ENCODE measurements around the gene RNF121.
"Not testable (repeated sequence)": the region's sequence is repeated elsewhere in the genome, so short reads cannot be mapped to it uniquely, and the experiment has no call there.

Gene RNF121

DNA sequence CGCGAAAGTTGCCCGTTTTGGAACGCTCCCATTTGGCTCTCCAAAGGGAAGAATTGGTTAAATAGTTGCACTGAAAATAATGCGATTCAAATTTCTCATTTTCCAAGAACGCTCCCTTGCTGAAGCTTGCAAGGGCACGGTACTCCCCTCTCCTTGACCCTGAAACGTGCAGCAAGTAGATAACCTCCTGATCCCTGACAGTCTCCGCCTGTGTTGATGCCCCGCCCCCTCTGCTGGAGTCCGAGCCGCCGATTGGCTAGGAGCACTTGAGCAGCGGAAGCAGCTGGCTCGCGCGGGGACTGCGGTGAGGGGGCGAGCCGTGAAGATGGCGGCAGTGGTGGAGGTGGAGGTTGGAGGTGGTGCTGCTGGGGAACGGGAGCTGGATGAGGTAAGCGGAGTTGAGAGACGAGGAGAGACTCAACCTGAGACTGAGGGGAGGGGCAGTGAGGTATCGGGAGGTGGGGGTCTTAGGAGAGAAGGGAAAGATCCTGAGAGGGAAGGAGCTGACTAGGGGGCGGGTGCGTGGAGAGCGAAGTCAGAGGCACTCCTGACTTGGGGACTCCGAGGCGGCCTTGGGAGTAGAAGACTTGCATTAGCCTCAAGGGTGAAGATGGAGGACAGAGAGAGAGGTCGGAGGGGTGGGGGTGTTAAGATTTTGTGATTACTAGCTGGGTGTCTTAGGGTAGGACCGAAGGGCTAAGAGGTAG lies at the start of gene RNF121:
Gene RNF121, plus strand, starts transcription at position 310 of the 707 bp plus-strand sequence. Its CDS starts 16 bp downstream, at position 326.
- Histone ChIP-seq H3K27ac (peak within 1 kb of the TSS; percentile 98), H3K4me3 (peak within 1 kb of the TSS; percentile 91)

DNA sequence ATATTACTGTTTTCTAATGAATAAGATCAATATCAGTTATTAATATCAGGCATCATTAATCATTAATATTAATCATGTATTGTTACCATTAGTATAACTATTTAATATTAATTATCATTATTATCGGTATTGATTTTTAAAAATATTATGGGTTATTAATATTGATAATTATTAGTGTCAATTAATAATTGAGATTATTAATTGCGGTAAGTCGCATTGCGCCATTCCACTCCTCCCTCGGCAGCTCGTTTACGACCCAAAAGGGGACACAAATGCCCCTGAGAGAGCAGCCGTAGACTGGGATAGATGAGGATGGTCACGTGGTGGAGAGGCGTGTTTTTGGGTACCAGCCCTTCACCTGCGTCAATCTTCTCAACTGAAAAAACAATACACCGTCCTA lies 43.0 kb upstream of the RNF121 start:
- H3K4me2 ChIP-seq, H3K27me3 ChIP-seq, H3K9me3 ChIP-seq, H3K27ac ChIP-seq, H3K4me3 ChIP-seq, H4K20me1 ChIP-seq, H3K36me3 ChIP-seq, H3K4me1 ChIP-seq, H3K9ac ChIP-seq: not testable (repeated sequence)

More for the DNA sequence above, at the start of gene RNF121:
- Histone ChIP-seq H3K36me3 (peaks cover 20% of the 10 kb centered on the region), H4K20me1 (peaks cover 4% of the 10 kb centered on the region), H3K27me3 (no peaks in the 10 kb centered on the region), H3K9ac (peak within 1 kb of the TSS; percentile 96), H3K4me1 (peaks cover 37% of the 10 kb centered on the region), H3K4me2 (peak within 1 kb of the TSS; percentile 95), H3K9me3 (no peaks in the 10 kb centered on the region)
- TF ChIP-seq Cebpa-rat (IDR thresholded peaks at IDR 0.05): no peak

DNA sequence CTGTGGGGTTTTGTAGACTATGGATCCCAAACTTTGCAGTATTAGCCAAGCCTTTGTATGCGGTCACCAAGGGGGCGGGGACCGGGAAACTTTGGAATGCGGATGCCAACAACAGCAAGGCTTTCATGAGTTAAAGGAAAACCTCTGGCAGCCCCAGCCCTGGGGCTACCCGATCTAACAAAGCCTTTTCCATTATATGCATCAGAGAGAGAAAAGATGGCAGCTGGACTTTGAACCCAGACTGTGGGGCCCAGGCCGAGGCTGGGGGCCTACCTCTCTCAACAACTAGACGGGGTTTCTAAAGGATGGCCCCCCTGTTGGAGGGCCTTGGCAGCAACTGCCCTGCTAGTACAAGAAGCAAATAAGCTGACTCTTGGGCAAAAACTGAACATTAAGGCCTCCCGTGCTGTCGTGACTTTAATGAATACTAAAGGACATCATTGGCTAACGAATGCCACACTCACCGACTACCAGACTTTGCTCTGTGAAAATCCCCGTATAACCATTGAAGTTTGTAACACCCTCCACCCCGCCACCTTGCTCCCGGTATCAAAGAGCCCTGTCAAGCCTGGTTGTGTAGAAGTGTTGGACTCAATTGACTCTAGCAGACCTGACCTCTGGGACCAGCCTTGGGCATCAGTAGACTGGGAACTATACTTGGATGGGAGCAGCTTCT lies 40.4 kb upstream of the RNF121 start:
- not testable (repeated sequence) for H3K27me3 ChIP-seq, H3K4me1 ChIP-seq, H3K27ac ChIP-seq, H3K4me2 ChIP-seq, H3K36me3 ChIP-seq, H3K9ac ChIP-seq, H4K20me1 ChIP-seq, H3K4me3 ChIP-seq
- peaks cover 11% of the 10 kb centered on the region; the same call in 1 of the 2 replicates for H3K9me3 ChIP-seq

DNA sequence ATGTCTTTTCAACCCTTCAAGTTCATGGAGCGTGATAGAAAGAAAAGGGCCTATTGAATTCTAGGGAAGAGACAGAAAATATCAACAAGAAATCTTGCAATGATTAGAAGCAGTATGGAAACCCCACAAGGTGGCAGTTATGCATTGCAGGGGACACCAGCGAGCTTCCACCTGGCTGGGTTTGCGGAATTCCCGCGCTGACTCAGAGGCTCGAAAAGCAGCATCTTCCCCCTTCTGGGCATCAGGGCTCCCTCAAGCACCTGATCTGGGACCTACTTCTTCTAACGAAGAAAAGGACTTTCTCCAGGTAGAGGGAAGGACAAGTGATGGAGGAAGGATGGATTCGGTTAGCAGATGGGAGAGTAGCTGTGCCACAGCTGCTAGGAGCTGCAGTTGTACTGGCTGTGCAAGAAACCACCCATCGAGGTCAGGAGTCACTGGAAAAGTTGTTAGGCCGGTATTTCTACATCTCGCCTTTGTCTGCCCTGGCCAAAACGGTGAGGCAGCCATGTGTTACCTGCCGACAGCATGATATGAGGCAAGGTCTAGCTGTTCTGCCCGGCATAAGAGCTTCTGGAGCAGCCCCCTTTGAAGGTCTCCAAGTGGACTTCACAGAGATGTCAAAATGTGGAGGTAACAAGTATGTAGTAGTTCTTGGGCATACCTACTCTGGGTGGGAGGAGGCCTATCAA lies 39.5 kb upstream of the RNF121 start:
- not testable (repeated sequence) for H3K36me3 ChIP-seq, H3K4me2 ChIP-seq, H3K4me3 ChIP-seq, H3K9ac ChIP-seq, H4K20me1 ChIP-seq, H3K27me3 ChIP-seq, H3K27ac ChIP-seq, H3K4me1 ChIP-seq
- H3K9me3 ChIP-seq: peaks cover 11% of the 10 kb centered on the region; the same call in 1 of the 2 replicates

DNA sequence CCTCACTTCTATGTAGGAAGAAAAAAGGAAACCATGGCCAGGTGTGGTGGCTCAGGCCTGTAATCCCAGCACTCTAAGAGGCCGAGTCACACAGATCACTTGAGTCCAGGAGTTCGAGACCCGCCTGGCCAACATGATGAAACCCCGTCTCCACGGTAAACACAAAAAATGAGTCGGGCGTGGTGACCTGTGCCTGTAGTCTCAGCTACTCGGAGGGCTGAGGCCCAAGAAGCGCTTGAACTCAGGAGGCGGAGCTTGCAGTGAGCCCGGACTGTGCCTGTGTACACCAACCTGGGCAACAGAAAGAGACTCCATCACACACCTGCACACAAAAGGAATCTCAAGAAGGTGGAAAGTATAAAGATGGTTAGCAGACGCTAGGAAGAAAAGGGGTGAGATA lies 32.9 kb upstream of the RNF121 start:
- H3K27me3 ChIP-seq: no peaks in the 10 kb centered on the region
- no peak overlapping the region for H3K27ac ChIP-seq
- H4K20me1 ChIP-seq: no peaks in the 10 kb centered on the region
- no peak for TF ChIP-seq Cebpa-rat (IDR thresholded peaks at IDR 0.05)
- no peak overlapping the region for H3K4me3 ChIP-seq
- no peak overlapping the region for H3K9ac ChIP-seq
- peaks cover 7% of the 10 kb centered on the region; the same call in 1 of the 2 replicates for H3K9me3 ChIP-seq
- peaks cover 17% of the 10 kb centered on the region; the same call in 1 of the 2 replicates for H3K36me3 ChIP-seq
- H3K4me1 ChIP-seq: no peaks in the 10 kb centered on the region
- H3K4me2 ChIP-seq: no peak overlapping the region

DNA sequence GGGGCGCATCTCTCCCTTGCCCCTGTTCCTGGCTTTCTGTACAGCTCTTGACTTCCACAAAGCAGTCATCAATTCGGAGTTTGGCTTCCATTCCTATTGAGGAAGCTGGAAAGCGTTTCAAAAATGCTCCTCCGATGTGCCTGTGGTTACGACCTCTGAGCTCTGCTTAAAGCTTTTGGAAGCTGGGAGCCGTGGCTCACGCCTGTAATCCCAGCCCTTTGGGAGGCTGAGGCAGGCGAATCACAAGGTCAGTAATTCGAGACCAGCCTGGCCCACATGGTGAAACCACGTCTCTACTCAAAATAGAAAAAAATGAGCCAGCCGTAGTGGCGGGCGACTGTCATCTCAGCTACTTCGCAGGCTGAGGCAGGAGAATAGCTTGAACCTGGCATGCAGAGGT lies 27.7 kb upstream of the RNF121 start:
- H3K27me3 ChIP-seq, H3K9me3 ChIP-seq: not testable (repeated sequence)

DNA sequence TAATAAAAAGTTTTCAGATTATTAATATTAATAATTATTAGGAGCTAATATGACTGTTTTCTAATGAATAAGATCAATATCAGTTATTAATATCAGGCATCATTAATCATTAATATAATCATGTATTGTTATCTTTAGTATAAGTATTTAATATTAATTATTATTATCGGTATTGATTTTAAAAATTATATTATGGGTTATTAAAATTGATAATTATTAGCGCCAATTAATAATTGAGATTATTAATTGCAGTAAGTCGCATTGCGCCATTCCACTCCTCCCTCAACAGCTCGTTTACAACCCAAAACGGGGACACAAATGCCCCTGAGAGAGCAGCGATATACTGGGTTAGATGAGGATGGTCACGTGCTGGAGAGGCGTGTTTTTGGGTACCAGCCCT lies 20.6 kb upstream of the RNF121 start:
- H3K4me1 ChIP-seq: peaks cover 5% of the 10 kb centered on the region
- no peaks in the 10 kb centered on the region; the same call in 1 of the 2 replicates for H3K9me3 ChIP-seq
- no peak overlapping the region for H3K4me2 ChIP-seq
- H3K27me3 ChIP-seq: no peaks in the 10 kb centered on the region
- H3K27ac ChIP-seq: no peak overlapping the region
- peaks cover 38% of the 10 kb centered on the region for H3K36me3 ChIP-seq
- no peaks in the 10 kb centered on the region for H4K20me1 ChIP-seq
- H3K4me3 ChIP-seq: no peak overlapping the region
- no peak for TF ChIP-seq Cebpa-rat (IDR thresholded peaks at IDR 0.05)
- no peak overlapping the region for H3K9ac ChIP-seq

More for the DNA sequence above, 27.7 kb upstream of the RNF121 start:
- not testable (repeated sequence) for H3K4me2 ChIP-seq, H4K20me1 ChIP-seq, H3K9ac ChIP-seq, H3K4me1 ChIP-seq, H3K27ac ChIP-seq, H3K4me3 ChIP-seq
- peaks cover 24% of the 10 kb centered on the region; the same call in 1 of the 2 replicates for H3K36me3 ChIP-seq

DNA sequence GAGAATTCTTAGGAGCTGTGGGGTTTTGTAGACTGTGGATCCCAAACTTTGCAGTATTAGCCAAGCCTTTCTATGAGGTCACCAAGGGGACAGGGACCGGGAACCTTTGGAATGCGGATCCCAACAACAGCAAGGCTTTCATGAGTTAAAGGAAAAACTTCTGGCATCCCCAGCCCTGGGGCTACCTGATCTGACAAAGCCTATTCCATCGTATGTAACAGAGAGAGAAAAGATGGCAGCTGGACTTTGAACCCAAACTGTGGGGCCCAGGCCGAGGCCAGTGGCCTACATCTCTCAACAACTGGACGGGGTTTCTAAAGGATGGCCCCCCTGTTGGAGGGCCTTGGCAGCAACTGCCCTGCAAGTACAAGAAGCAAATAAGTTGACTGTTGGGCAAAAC lies 18.1 kb upstream of the RNF121 start:
- not testable (repeated sequence) for H3K9me3 ChIP-seq, H4K20me1 ChIP-seq, H3K27me3 ChIP-seq, H3K4me3 ChIP-seq, H3K27ac ChIP-seq, H3K9ac ChIP-seq, H3K4me2 ChIP-seq
- Histone ChIP-seq H3K4me1 (peaks cover 25% of the 10 kb centered on the region), H3K36me3 (peaks cover 43% of the 10 kb centered on the region)

DNA sequence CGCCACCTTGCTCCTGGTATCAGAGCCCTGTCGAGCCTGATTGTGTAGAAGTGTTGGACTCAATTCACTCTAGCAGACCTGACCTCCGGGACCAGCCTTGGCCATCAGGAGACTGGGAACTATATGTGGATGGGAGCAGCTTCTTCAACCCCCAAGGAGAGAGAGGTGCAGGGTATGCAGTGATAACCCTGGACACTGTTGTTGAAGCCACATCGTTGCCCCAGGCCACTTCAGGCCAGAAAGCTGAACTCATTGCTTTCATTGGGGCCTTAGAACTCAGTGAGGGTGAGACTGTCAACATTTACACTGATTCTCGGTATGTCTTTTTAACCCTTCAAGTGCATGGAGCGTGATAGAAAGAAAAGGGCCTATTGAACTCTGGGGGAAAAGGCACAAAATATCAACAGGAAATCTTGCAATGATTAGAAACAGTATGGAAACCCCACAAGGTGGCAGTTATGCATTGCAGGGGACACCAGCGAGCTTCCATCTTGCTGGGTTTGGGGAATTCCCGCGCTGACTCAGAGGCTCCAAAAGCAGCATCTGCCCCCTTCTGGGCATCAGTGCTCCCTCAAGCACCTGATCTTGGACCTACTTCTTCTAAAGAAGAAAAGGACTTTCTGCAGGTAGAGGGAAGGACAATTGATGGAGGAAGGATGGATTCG lies 17.4 kb upstream of the RNF121 start:
- not testable (repeated sequence) for H3K4me2 ChIP-seq, H4K20me1 ChIP-seq, H3K9ac ChIP-seq, H3K4me3 ChIP-seq, H3K27ac ChIP-seq, H3K27me3 ChIP-seq, H3K9me3 ChIP-seq
- Histone ChIP-seq H3K36me3 (peaks cover 49% of the 10 kb centered on the region), H3K4me1 (peaks cover 25% of the 10 kb centered on the region)

DNA sequence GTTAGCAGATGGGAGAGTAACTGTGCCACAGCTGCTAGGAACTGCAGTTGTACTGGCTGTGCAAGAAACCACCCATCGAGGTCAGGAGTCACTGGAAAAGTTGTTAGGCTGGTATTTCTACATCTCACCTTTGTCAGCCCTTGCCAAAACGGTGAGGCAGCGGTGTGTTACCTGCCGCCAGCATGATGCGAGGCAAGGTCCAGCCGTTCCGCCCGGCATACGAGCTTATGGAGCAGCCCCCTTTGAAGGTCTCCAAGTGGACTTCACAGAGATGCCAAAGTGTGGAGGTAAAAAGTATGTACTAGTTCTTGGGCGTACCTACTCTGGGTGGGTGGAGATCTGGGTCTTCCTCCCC lies 16.9 kb upstream of the RNF121 start:
- not testable (repeated sequence) for H3K4me2 ChIP-seq, H3K27me3 ChIP-seq, H3K27ac ChIP-seq, H4K20me1 ChIP-seq, H3K9me3 ChIP-seq, H3K9ac ChIP-seq, H3K4me3 ChIP-seq
- Histone ChIP-seq H3K36me3 (peaks cover 54% of the 10 kb centered on the region), H3K4me1 (peaks cover 25% of the 10 kb centered on the region)
